Astrocyte of the cerebellum (primary cell): Measurements from ENCODE around the gene CDH22.

Source experiments
- DNase-seq: peaks from one replicate; pipeline ENCODE4 v3.0.0-alpha.2; 2011; ENCODE audit warnings: low read depth
- H3K4me3 ChIP-seq: 2 replicates; pipeline ENCODE4 v1.5.1; 2011; ENCODE audit warnings: mild to moderate bottlenecking, low read depth, low read length, moderate library complexity
- in situ Hi-C: cut with HindIII; loops from 2 replicates; pipeline ENCODE4 v1.10.0; 2017; ENCODE audit warnings: low sequenced_read_pairs
- TF ChIP-seq, protein P1 (sequence below): IDR thresholded peaks from 2 replicates; pipeline ENCODE4 v1.5.1; 2012; ENCODE audit warnings: low read length, low read depth, moderate library complexity, mild to moderate bottlenecking; ENCODE audit errors: missing control alignments

CDH22 gene

DNA sequence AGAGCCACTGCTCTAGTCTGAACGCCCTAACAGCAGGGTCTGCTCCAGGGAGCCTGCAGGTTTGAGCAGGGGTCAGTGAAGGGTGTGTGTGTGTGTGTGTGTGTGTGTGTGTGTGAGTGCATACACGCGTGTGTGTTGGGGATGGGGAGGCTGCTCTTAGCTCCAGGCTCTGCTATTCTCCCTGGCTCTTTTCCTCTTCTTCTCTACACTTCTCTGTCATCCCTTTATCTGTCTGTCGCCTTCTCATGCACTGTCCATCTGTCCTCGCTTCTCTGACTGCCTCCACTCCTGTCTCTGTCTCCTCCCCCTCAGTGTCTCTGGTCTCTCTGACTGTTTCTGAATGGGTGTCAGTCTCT is 3.4 kb upstream of the CDH22 start:
- TF ChIP-seq, protein P1, sequence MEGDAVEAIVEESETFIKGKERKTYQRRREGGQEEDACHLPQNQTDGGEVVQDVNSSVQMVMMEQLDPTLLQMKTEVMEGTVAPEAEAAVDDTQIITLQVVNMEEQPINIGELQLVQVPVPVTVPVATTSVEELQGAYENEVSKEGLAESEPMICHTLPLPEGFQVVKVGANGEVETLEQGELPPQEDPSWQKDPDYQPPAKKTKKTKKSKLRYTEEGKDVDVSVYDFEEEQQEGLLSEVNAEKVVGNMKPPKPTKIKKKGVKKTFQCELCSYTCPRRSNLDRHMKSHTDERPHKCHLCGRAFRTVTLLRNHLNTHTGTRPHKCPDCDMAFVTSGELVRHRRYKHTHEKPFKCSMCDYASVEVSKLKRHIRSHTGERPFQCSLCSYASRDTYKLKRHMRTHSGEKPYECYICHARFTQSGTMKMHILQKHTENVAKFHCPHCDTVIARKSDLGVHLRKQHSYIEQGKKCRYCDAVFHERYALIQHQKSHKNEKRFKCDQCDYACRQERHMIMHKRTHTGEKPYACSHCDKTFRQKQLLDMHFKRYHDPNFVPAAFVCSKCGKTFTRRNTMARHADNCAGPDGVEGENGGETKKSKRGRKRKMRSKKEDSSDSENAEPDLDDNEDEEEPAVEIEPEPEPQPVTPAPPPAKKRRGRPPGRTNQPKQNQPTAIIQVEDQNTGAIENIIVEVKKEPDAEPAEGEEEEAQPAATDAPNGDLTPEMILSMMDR = no peak
- DNase-seq = no peak
- in situ Hi-C loops = no loop called here
- no peak overlapping the region for H3K4me3 ChIP-seq

DNA sequence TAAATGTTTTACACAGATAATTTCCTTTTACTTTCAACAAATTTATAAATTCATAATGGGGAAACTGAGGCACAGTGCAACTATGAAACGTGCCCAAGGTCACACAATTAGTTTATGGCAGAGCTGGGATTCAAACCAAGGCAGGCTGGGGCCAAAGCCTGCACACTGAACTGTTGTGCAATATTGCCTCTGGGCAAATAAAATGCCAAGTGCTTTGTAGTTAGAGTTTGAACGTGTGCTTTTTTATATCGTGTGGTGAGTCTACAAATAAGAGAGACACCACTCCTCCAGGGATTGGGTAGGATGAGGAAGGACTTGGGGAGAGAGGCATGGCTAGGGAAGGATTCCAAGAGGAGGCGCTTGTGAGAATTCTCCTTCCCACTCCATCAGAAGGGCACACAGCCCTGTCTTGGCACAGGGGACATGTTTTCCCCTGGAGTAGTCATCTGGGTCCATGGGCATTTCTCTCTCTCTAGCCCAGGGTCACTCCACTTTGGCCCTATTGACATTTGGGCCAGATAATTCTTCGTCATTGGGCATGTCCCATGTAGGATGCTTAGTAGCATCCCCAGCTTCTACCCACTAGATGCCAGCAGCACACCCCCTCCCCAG is 2.8 kb upstream of the CDH22 start:
- in situ Hi-C loops = no loop called here
- H3K4me3 ChIP-seq = no peak overlapping the region
- TF ChIP-seq, protein P1 = no peak
- no peak for DNase-seq

DNA sequence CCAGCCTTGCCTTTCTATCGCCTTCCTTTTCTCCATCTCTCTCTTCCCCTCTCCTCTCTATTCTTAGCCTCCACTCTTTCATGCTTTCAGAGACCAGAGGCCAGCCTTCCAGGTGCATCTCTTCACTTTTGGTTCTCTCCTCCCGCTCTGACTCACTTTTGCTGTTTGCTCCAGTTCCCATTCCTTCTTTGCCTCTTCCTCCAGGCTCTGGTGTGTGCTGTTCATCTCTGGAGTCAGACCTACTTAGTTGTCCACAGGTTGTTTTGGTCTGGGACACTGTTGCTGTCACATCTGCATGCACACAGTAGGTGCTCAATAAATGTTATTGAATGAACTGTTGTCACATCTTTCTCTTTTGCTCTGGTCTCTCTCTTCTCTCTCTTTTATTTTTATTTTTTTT is 1.6 kb upstream of the CDH22 start:
- in situ Hi-C loops = no loop called here
- DNase-seq = no peak
- TF ChIP-seq, protein P1 = no peak
- H3K4me3 ChIP-seq = no peak overlapping the region

DNA sequence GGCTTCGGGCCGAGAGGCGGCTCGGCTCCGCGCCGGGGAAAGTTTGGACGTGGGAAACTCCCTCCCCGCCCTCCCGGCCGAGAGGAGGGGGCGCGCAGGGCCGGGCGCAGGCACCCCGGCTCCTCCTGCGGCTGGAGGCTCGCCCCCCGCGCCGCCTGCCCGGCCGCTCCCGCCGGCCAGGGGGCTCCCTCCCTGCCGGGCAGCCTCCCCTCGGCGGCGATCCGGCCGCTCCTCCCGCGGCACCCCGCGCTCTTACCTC is 370 bp downstream of the CDH22 start:
- no peak for DNase-seq
- TF ChIP-seq, protein P1 = no peak
- H3K4me3 ChIP-seq = no peak overlapping the region
- in situ Hi-C loops = no loop called here

DNA sequence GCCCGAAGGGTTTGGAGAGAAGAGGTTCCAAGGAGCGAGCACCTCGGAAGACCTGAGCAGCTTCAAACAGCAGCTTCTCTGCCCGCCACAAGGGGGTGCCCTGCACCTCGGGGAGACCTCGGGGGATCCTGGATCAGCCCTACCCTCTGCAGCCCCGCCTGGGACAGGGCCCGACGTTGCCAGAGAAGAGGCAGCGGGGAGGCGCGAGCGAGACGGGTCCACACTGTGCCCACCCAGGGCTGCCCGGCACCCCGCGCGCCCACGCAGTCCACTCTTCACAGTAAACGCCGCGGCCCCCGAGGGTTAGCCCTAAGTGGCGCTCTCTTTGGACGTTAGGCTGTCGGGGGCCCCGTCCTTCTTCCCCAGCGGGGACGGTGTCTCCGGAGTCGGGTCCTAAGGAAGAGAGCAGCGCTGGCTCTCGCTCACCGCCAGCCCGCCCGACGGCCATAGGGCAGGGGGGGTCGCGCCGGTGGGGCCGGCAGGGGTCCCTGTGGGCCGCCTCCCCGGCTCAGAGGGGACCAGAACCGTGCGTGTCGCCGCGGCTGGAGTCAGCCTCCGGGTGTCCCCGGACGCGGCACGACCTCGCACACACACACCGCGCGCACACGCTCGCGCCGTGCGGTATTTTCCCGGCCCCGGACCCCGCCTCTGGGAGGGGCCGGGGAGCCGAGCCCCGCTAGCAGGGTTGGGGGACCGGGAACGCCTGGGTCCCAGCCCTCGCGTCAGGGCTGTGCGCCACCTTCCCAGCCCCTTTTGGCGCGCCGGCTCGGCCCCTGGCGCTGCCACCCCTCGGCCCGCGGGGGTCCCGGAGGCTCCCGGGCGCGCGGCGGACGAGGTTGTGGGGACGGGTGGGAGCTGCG is 929 bp downstream of the CDH22 start:
- DNase-seq = no peak
- TF ChIP-seq, protein P1 = peak; percentile 74
- no peak overlapping the region for H3K4me3 ChIP-seq
- in situ Hi-C loops = no loop called here

DNA sequence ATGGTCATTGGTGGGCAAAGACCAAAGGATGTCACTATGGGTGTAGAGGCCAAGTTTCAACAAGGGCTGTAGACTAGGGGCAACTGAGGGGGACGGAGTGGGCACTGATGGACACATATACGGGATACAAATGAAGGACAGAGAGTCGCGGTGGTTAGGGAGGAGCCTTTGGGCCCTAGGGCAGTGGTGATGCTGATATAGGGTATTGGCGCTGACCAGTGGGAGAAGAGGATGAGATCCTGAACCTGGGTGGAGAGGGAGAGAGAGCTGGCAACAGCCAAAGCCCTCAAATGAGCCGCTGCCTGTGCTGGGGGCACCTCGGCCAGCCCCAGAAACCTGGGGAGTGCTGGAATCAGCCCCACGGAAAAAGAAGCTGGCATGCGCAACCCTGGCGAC is 1.6 kb downstream of the CDH22 start:
- DNase-seq = no peak
- TF ChIP-seq, protein P1 = no peak
- in situ Hi-C loops = no loop called here
- H3K4me3 ChIP-seq = no peak overlapping the region
